ENCODE measurements around the gene TMEM72.
A peak's percentile ranks its signal among the peaks of the same experiment; 100 is the strongest.
"Not testable (repeated sequence)": the region's sequence is repeated elsewhere in the genome, so short reads cannot be mapped to it uniquely, and the experiment has no call there.

TMEM72 gene

DNA sequence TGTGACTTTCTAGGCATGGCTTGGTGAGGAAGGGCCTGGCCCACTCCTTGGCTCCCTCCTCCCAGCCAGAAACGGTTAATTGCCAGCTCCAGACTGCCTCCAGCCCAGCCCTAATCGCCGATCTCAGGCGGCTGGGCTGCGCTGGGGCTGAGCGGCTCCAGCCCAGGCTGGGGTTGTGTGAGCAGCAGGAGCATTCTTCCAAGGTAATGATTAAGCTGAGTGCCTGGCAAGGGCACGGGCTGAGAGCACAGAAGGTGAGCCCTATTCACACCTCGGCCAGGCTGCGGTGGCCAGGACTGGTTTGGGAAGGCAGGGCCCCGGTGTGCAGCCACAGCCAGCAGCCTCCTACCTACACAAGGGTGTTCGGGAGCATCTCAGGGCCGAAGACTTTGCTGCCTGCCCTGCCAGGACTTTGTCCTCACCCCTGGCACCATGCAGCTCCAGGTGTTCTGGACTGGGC lies at the start of gene TMEM72:
TMEM72 (plus strand) TSS at position 257 of the 460 bp plus-strand sequence; CDS start at position 433, 176 bp downstream.
- DNase-seq: no peak

DNA sequence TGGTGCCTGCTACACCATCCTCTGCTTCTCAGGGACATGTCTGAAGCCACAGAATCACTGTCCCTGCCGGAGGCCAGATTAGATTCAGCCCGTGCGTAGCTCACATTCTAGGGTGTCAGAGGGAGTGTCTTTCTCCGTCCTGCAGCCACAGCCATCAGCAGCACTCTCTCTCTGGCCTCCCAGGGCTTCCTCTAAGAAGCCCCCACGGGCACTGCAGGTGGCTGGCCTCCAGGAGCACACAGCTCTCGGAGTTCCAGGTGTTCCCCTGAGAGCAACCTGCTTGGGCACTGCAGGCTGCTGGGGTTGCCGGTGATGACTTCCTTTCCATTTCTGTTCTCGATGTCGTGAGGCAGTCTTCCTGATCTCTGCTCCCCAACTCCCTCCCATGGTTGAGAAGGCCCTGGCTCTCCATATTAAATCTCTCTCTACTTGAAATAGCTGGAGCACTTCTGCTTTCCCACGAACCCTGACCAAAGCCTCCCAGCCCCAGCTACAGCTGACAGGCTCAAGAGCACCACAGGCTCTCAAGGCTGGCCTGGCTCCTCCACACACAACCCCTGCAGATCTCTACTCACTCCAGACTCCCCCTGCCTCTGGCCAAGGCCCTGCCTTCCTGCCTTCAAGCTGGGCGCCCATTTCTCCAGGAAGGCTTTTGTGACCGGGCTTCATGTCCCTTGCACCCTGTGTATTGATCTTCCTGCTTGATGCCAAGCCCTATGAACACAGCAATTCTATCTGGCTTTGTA lies 49.0 kb upstream of the TMEM72 start:
- DNase-seq: no peak

DNA sequence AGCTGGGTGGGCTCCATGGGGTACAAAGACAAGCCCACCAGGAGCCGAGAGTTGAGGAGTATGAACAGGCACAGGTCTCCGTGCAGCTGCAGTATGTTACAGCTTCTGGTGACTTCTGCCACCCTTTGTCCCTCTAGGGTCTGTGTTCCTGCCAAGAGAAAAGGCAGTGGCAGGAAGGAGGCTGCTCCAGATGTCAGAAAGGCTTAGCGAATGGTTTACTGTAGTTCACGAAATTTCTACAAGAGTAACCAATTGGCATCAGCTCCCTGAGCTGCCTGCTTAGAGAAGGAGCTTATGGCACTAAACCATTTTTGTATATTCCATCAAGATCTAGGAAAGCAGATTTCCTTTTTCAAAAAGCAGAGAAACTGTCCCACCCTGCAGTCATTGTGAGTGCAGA lies 48.2 kb upstream of the TMEM72 start:
- no peak for DNase-seq

DNA sequence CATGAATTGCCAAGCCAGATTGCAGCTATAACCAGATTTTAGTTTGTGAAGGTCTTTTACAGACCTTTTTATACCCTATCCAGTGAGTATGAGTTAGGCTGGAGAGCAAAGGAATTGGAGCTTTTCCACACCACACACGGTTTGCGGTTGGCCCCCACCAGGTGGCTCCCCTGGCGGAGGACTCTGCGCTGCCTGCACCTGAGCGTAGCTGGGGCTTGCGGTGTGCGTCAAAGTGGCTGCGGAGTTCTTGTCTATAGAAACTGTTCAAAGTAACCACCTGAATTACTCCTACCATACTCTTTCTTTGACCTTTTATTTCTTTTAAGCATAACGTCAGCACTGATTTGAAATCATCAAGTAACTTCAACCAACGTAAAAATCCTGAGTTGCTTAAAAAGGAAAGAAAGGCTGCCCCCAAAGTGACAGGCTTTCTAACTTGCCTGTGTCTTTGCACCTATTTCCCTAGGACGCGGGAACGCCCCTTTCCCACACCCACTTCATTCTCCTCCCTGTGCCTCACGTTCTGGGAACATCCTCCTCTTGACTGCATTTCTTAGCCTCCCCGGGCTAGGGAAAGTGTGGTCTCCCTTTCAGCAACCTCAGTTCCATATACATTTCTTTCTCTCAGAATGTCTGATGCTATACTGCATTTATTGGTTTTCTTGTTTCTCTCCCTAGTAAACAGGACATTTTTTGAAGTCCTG lies 47.6 kb upstream of the TMEM72 start:
- no peak for DNase-seq

DNA sequence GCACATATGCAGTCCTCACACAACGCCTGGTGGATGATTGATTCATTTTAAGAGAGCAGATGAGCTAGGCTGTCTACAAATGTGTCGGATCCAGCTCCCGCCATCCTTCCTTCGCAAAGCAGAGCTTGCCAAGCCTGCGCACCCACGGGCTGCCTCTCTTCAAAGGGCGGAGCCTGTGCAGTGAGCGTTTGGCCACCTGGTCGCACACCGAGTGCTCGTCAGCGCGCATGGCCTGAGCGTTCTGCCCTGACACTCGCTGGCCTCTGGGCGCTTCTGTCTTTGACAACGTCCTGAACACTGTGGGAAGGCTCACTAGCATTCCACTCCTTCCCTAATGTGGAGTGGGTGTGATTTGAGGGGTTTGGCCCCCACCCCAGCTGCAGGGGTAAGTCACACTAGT lies 47.1 kb upstream of the TMEM72 start:
- DNase-seq: no peak

DNA sequence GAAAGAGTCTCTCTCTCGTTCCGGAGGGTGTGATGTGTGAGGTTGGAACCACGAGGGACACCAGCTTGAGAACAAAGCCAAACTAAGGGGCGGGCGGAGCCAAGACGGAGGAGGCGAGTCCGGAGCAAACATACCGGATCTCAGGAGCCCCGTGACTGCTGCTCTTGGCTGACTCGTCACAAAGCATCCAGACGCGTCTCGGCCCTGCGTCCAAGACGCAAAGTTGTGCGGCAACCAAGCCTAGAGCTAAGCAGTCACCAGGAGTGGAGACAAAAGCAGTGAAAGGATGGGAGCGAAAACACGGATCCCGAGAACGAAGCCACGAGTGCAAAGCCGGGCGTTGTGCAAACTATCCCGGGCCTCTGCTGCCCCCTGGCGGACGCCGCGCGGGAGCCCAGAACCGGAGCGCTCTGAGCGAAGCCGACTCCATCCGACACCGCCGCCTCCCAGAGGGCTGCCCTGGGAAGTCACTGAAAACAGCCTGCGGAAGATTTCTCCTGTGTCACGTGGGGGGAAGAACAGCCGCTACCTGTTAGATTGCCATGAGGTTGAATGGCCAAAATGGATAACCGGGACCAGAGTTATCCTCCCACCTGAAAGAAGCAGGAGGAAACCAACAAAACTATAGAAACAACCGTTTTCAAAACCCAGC lies 46.4 kb upstream of the TMEM72 start:
- peak; percentile 94 for DNase-seq

DNA sequence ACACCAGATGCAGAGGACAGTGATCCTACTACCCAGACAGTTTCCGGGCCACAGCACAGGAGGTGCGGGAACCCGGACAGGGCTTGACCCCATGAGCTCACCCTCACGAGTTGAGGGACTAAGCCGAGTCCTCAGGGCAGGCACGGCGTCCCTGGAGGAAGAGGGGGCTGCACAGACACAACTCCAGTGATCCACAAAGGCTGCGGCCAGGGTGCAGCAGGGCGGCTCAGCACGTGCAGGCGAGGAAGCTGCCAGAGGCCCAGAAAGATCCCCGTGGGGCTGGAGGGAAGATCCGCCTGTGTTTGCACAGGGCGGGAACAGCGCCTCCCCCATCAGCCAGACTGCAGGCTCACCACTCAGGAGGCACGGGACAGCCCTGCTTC lies 45.9 kb upstream of the TMEM72 start:
- no peak for DNase-seq

DNA sequence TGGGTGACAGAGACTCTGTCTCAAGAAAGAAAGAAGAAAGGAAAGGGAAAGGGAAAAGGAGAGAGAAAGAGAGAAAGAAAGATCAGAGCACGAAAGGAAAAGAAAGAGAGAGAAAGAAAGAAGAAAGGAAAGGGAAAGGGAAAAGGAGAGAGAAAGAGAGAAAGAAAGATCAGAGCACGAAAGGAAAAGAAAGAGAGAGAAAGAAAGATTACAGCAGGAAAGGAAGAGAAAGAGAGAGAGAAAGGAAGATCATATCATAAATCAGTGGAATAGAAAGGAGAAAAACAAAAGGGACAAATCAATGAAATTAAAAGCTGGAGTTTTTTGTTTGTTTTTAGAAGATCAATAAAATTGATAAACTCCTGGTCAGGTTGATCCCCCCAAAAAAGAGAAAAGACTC lies 44.8 kb upstream of the TMEM72 start:
- not testable (repeated sequence) for DNase-seq

DNA sequence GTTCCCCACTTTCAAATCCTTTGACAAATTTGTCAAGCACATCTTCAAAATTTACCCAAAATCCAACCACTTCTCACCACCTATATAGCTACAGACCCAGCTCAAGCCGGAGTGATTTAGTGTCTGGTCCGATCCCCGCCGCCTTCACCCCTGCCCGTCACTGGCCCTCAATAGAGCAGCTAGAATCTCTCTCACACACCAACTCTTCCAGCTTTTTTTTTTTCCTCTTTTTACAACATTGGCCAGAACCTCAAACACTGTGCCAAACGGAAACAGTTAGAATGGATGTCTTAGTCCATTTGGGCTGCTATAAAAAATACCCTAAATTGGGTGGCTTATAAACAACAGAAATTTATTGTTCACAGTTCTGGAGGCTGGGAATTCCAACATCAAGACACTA lies 41.1 kb upstream of the TMEM72 start:
- no peak for DNase-seq

DNA sequence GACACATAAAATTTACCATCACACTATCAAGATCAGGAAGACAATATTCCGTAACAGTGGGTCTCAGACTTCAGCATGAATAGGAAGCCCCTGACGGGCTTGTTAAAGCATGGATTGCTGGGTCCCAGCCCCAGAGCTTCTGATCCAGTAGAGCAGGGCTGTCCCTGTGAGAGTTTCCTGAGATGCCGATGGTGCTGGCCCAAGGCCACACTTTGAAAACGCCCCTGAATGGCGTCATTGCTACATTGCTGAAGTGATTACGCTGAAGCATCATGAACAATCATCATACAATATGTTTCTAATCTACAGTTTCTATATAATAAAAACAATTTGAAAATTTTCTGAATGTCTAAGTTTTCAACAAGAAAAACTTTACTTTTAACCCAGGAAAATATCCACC lies 38.0 kb upstream of the TMEM72 start:
- no peak for DNase-seq

DNA sequence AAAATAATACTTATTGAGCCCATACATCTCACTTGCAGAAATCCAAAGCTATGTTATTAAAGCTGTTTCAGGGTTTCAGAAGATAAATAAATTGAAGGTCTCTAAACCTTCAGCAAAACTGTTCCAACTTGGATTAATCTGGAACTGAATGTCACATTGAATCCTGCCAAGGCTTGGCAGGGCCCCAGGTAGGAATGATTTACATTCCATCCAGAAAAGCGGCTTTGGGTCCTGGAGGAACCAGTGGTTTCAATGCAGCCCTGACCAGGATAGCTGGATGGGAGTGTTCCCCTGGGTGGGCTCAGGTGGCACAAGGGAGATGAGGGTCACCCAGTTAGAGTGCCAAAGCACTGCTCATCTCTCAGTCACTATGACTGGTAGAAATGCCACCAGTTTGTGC lies 37.0 kb upstream of the TMEM72 start:
- DNase-seq: no peak

DNA sequence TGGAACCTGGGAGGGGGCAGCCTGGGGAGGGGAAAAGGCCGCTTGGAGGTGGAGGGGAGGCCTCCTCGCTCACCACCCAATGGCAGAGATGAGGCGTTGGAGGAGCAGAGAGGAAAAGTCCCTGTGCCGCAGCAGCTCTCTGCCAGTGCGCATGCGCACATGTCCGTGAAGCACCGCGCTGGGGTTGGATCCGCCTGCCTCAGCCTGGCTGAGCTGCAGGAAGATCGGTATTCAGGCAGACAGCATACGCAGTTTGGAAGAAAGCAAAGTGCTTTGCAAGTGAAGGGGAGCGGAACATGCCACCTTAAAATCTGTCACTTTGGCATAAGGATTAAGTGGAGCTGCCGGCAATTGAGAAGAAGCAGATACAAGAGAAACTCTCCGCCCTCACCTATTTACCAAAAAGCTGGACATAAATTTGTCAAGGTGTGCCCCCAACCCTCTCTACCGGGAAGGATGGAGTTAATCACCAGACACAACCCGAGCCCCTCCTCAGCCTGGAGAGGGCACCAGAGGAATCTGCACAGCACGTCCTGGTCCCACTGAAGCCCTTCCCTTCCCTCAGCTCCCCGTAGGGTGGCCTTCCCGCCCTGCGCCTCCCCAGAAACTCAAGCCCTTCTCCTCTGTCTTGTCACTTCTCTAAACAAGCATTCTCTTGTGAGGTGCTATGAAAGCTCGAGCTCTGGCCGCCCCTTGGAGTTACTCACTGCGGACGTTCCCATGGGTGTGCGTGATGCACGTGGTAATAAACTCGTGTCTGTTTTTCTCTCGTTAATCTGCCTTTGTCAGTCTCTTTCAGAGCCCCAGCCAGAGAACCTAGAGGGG lies 32.2 kb upstream of the TMEM72 start:
- DNase-seq: peak; percentile 93

DNA sequence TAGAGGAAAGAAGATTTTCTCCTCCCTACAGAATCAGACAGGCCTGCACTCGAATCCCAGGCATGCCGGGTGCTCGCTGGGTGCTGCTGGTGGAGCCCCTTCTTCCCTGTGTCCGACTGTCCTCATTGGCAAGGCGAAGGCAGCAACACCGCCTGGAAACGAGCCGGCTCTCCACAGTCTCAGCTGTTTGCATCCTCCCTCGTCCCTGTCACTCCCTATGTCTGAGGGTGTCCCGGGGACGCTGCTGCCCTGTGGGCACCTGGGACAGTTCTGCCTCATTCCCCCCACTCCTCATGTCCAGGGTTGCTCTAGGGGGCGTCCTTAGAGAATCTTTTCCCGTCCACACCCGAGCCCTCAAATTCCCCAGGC lies 31.6 kb upstream of the TMEM72 start:
- no peak for DNase-seq

DNA sequence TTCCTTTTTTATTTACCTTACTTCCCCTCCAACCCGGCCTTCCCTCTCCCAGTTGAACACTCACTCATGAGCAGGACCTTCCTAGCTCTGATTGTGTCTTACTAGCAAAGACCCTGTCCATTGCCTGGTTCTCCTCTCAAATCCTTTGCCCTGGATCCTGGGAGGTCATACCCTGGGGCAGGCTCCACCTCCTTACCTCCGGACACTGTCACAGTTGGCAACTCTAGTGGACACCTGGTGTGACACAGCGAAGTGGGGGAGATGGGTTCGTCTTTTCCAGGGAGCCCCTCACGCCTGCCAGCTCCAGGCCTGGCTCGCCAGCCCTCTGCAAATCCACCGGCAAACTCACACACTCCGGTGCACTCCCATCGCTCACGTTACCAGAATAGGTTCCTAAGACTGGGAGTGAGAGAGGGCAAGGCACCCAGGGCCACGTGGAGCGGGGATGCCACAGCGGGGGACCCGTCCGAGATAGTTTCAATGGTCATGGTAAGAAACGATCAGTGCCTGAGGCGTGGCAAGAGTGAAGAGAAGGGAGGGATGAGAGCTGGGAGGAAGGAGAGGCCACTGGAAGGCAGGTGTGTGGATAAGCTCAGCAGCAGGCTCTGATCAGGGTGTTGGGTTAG lies 30.9 kb upstream of the TMEM72 start:
- no peak for DNase-seq

DNA sequence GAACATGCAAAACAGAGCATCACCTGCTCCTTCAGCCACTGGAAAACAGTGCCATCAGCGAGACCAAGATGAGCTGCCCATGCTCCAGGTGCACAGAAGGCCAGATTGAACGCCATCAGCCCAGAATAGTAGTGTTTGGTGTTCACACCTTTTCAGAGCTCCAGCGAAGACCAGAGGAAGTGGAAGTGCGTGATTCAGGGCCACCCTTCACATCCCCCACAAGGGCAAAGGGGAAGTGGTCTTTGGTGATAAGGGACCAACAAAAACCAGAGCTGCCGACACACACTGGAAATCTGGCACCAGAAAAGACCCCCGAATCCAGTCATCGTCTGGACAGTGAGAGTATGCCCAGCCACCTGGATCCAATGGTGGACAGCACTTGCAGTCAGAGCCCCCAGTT lies 29.5 kb upstream of the TMEM72 start:
- DNase-seq: no peak

DNA sequence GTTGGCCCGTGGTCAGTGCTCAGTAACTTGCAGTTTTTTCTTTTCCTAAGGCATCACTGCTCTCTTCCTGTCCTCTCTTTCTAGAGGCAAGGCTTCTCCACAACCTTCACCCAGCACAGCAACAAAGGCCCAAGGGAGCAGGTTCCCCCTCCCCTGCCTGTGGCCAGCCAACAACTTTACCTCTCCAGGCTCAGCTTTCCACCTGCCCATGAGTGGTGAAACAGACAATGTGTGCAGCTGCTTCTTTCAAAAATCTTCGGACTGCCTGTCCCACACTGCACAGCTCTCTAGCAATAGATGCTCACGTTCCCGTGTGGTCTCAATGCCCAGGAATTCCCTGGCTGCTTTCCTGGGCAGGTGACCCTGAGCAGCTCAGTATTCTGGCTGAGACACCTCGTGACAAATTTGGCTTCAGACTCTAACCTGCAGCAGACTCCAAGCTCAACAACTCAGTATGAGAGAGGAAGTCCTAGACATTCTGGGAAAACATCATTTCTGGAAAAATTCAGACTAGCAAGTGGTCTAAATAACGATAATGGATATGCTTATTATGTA lies 28.9 kb upstream of the TMEM72 start:
- no peak for DNase-seq

DNA sequence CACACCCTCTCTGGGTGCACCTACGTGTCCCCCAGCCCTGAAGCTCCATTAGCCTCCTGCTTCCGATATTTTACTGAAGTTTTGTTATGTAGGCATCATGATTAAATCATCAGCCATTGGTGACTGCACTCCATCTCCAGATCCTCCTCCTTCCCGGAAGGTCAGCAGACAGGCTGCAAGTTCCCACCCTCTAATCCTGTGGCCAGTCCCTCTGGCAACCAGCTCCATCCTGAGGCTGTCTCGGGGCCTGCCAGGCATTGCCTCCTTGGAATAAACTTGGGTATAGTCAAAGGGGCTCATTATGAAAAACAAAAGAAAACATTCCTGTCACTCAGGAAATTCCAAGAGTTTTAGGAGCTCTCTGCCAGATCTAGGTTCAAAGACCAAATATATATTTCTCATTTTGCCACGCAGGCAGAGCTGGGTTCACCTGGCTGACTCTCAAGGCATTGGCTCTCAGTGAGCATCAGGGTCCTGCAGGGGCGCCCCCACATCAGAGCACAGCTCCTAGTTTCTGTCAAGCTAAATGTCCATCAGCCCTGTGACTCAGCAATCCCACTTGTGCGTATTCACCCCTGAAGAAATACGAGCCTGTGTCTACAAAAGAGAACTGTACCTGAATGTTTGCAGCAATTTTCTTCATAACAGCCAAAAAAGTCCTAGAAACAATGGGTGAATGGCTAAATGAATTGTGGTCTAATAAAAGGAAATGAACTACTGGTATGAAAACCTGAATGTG lies 27.4 kb upstream of the TMEM72 start:
- peak; percentile 65 for DNase-seq

DNA sequence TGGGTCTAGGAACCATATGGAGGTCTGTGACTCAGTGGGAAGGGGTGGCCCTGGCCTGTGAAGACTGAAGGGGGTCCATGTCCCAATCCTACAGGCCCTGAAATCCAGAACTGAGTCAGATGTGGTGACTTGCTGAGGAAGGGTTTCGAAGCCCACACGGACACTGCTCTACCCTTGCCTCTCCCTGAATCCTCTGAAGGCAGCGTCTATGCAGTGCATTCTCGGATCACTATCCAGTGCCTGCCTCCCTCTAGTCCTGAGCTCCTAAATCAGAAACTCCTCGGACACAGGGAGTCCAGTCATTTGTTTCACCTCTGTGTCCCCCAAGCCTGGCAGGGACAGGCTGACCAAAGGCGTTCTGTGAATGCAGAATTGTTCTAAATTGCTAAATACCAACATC lies 25.4 kb upstream of the TMEM72 start:
- no peak for DNase-seq

DNA sequence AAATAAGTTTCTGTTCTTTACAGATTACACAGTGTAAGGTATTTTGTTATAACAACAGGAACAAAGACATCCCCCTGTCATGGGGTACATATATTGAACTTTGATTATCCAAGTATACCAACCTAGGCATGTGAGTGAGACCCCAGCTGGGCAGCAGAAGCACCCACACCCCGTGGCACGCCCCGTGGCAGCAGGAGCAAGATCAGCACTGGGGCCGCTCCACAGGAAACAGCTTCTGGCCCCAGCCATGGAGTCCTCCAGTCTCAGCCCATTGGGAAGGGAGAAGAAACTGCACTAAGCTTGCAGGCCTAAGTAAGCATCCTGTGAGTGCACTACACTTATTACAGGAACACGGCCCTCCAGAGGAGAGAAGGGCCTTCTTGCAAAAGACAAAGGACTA lies 24.2 kb upstream of the TMEM72 start:
- no peak for DNase-seq

DNA sequence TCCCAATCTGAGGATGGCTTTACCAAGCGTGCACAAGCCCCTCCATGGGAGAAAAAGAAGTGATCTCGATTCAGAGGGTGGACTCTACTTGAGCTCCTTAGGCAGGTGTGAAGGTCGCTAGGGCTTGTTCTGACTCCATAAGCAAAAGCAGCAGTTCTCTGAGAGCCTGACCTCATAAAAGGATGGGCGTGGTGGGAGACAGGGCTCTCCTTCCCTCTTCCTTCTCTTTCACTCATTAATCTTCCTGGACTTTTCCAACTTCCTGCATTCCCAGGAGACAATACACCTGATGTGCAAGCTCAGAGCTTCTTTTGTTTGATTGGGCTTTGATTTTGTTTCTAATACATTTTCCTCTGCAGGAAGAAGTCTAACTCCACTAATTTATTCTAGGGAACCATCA lies 22.3 kb upstream of the TMEM72 start:
- DNase-seq: no peak

DNA sequence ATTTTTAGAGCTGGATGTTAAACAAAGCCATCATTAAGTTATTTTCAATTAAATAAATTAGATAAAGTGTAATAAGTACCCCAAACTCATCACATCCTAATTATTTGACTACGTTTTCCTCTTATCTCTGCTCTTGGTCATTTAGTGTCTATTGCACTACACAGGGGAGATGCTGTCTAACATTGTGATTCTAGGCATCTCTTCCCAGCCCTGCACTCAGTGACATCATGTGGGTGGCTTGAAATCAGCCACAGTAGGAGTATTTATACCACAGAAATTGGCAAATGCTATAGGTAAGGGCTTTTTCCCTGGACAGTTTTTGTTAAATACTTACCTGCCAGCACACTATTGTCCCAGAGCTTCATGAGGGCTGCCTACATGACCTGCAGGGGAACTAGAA lies 21.3 kb upstream of the TMEM72 start:
- DNase-seq: no peak

Measured in left hindlimb (tissue), 1 donor.